NCI-H1694 (cell line): ENCODE measurements around the gene EFNA1.
"Not testable (repeated sequence)": the region's sequence is repeated elsewhere in the genome, so short reads cannot be mapped to it uniquely, and the experiment has no call there.

Source experiments
- DNase-seq: peaks from one replicate; lab custom pipeline; 2025; lab: John Stamatoyannopoulos, UW

Gene EFNA1

GRCh38 chr1:155092641-155093040, 35.0 kb upstream of the EFNA1 start:
- DNase-seq = no peak

GRCh38 chr1:155093911-155094621, 33.6 kb upstream of the EFNA1 start:
- peak; percentile 60 for DNase-seq

- no peak for DNase-seq
Observed at GRCh38 chr1:155094622-155094948, 33.1 kb upstream of the EFNA1 start.

GRCh38 chr1:155099331-155099730, 28.3 kb upstream of the EFNA1 start:
- DNase-seq = no peak

GRCh38 chr1:155103325-155103724, 24.4 kb upstream of the EFNA1 start:
- no peak for DNase-seq

- DNase-seq = no peak
Observed at GRCh38 chr1:155104605-155105534, 22.8 kb upstream of the EFNA1 start.

GRCh38 chr1:155105604-155106011, 22.1 kb upstream of the EFNA1 start:
- DNase-seq = no peak

- no peak for DNase-seq
Observed at GRCh38 chr1:155106862-155107261, 20.8 kb upstream of the EFNA1 start.

- DNase-seq = no peak
Observed at GRCh38 chr1:155107309-155108264, 20.1 kb upstream of the EFNA1 start.

- DNase-seq = no peak
Observed at GRCh38 chr1:155108296-155108695, 19.4 kb upstream of the EFNA1 start.

GRCh38 chr1:155110381-155110780, 17.3 kb upstream of the EFNA1 start:
- peak; percentile 43 for DNase-seq

GRCh38 chr1:155110826-155111225, 16.9 kb upstream of the EFNA1 start:
- DNase-seq = no peak

GRCh38 chr1:155113450-155113980, 14.2 kb upstream of the EFNA1 start:
- DNase-seq = peak; percentile 30

- DNase-seq = no peak
Observed at GRCh38 chr1:155116113-155116764, 11.4 kb upstream of the EFNA1 start.

- DNase-seq = no peak
Observed at GRCh38 chr1:155117610-155118009, 10.1 kb upstream of the EFNA1 start.

- DNase-seq = not testable (repeated sequence)
Observed at GRCh38 chr1:155118090-155118489, 9.6 kb upstream of the EFNA1 start.

GRCh38 chr1:155120253-155120652, 7.4 kb upstream of the EFNA1 start:
- DNase-seq = no peak

GRCh38 chr1:155121249-155121648, 6.4 kb upstream of the EFNA1 start:
- no peak for DNase-seq

- DNase-seq = no peak
Observed at GRCh38 chr1:155122308-155122707, 5.4 kb upstream of the EFNA1 start.

GRCh38 chr1:155123801-155124200, 3.9 kb upstream of the EFNA1 start:
- no peak for DNase-seq
